Activated naive CD8-positive, alpha-beta T cell (primary cell): ENCODE data around the gene MXD1.
A peak's percentile ranks its signal among the peaks of the same experiment; 100 is the strongest.
"Not testable (repeated sequence)": the region's sequence is repeated elsewhere in the genome, so short reads cannot be mapped to it uniquely, and the experiment has no call there.

Source experiments
- H3K27ac Mint-ChIP-seq: one replicate; pipeline ENCODE4 v1.8.0; 2021; ENCODE audit warnings: mixed read lengths
- H3K27me3 Mint-ChIP-seq: one replicate; pipeline ENCODE4 v1.8.0; 2021; ENCODE audit warnings: mixed read lengths
- H3K36me3 Mint-ChIP-seq: one replicate; pipeline ENCODE4 v1.8.0; 2021; ENCODE audit warnings: mixed read lengths
- H3K4me1 Mint-ChIP-seq: one replicate; pipeline ENCODE4 v1.8.0; 2021; ENCODE audit warnings: low read depth, mixed read lengths
- H3K4me3 Mint-ChIP-seq: one replicate; pipeline ENCODE4 v1.8.0; 2021; ENCODE audit warnings: mild to moderate bottlenecking, mixed read lengths
- H3K9me3 Mint-ChIP-seq: one replicate; pipeline ENCODE4 v1.8.0; 2021; ENCODE audit warnings: low read depth, mixed read lengths

Gene MXD1

GRCh38 chr2:69943843-69944525, 29.1 kb downstream of the MXD1 start:
- Mint-ChIP-seq H3K36me3 (peaks cover 10% of the 10 kb centered on the region), H3K27me3 (no peaks in the 10 kb centered on the region), H3K4me3 (no peak overlapping the region), H3K9me3 (no peaks in the 10 kb centered on the region), H3K27ac (no peak overlapping the region), H3K4me1 (peaks cover 32% of the 10 kb centered on the region)

- Mint-ChIP-seq H3K36me3 (peaks cover 10% of the 10 kb centered on the region), H3K9me3 (no peaks in the 10 kb centered on the region), H3K4me1 (peaks cover 33% of the 10 kb centered on the region), H3K27ac (no peak overlapping the region), H3K4me3 (no peak overlapping the region), H3K27me3 (no peaks in the 10 kb centered on the region)
Measured at GRCh38 chr2:69944756-69945155, 29.8 kb downstream of the MXD1 start.

- Mint-ChIP-seq H3K4me3 (no peak overlapping the region), H3K9me3 (no peaks in the 10 kb centered on the region), H3K27ac (peak overlapping the region; percentile 28), H3K36me3 (peaks cover 10% of the 10 kb centered on the region), H3K4me1 (peaks cover 33% of the 10 kb centered on the region), H3K27me3 (no peaks in the 10 kb centered on the region)
Measured at GRCh38 chr2:69945441-69945840, 30.5 kb downstream of the MXD1 start.

- H3K27ac Mint-ChIP-seq, result no peak overlapping the region
- no peaks in the 10 kb centered on the region for H3K27me3 Mint-ChIP-seq
- peaks cover 7% of the 10 kb centered on the region for H3K36me3 Mint-ChIP-seq
- no peaks in the 10 kb centered on the region for H3K9me3 Mint-ChIP-seq
- peaks cover 33% of the 10 kb centered on the region for H3K4me1 Mint-ChIP-seq
- H3K4me3 Mint-ChIP-seq, result no peak overlapping the region
Measured at GRCh38 chr2:69945941-69946340, 31.0 kb downstream of the MXD1 start.

GRCh38 chr2:69946351-69947324, 31.7 kb downstream of the MXD1 start:
- Mint-ChIP-seq H3K4me3 (peak overlapping the region; percentile 36), H3K4me1 (peaks cover 33% of the 10 kb centered on the region), H3K36me3 (peaks cover 7% of the 10 kb centered on the region), H3K27ac (peak overlapping the region; percentile 74), H3K27me3 (no peaks in the 10 kb centered on the region), H3K9me3 (no peaks in the 10 kb centered on the region)

- Mint-ChIP-seq H3K9me3 (no peaks in the 10 kb centered on the region), H3K27me3 (no peaks in the 10 kb centered on the region), H3K36me3 (peaks cover 7% of the 10 kb centered on the region), H3K27ac (no peak overlapping the region), H3K4me3 (no peak overlapping the region), H3K4me1 (peaks cover 33% of the 10 kb centered on the region)
Measured at GRCh38 chr2:69947325-69947931, 32.5 kb downstream of the MXD1 start.

GRCh38 chr2:69948032-69948962, 33.4 kb downstream of the MXD1 start:
- Mint-ChIP-seq H3K4me1 (peaks cover 30% of the 10 kb centered on the region), H3K27ac (no peak overlapping the region), H3K27me3 (no peaks in the 10 kb centered on the region), H3K36me3 (peaks cover 5% of the 10 kb centered on the region), H3K9me3 (no peaks in the 10 kb centered on the region), H3K4me3 (no peak overlapping the region)

- H3K4me1 Mint-ChIP-seq, result peaks cover 30% of the 10 kb centered on the region
- no peaks in the 10 kb centered on the region for H3K27me3 Mint-ChIP-seq
- H3K27ac Mint-ChIP-seq, result no peak overlapping the region
- peaks cover 4% of the 10 kb centered on the region for H3K36me3 Mint-ChIP-seq
- H3K4me3 Mint-ChIP-seq, result no peak overlapping the region
- no peaks in the 10 kb centered on the region for H3K9me3 Mint-ChIP-seq
Measured at GRCh38 chr2:69948963-69949645, 34.2 kb downstream of the MXD1 start.

GRCh38 chr2:69950241-69950640, 35.3 kb downstream of the MXD1 start:
- H3K36me3 Mint-ChIP-seq, result no peaks in the 10 kb centered on the region
- H3K27ac Mint-ChIP-seq, result no peak overlapping the region
- H3K9me3 Mint-ChIP-seq, result no peaks in the 10 kb centered on the region
- no peaks in the 10 kb centered on the region for H3K27me3 Mint-ChIP-seq
- H3K4me3 Mint-ChIP-seq, result no peak overlapping the region
- H3K4me1 Mint-ChIP-seq, result peaks cover 26% of the 10 kb centered on the region

- not testable (repeated sequence) for H3K27me3 Mint-ChIP-seq, H3K36me3 Mint-ChIP-seq, H3K4me3 Mint-ChIP-seq, H3K9me3 Mint-ChIP-seq, H3K27ac Mint-ChIP-seq
- peaks cover 22% of the 10 kb centered on the region for H3K4me1 Mint-ChIP-seq
Measured at GRCh38 chr2:69950671-69951070, 35.8 kb downstream of the MXD1 start.

GRCh38 chr2:69952336-69953115, 37.6 kb downstream of the MXD1 start:
- Mint-ChIP-seq H3K27me3 (no peaks in the 10 kb centered on the region), H3K36me3 (no peaks in the 10 kb centered on the region), H3K27ac (no peak overlapping the region), H3K4me1 (peaks cover 4% of the 10 kb centered on the region), H3K4me3 (no peak overlapping the region), H3K9me3 (no peaks in the 10 kb centered on the region)

- Mint-ChIP-seq H3K4me3 (no peak overlapping the region), H3K36me3 (no peaks in the 10 kb centered on the region), H3K27me3 (no peaks in the 10 kb centered on the region), H3K27ac (no peak overlapping the region), H3K4me1 (peaks cover under 1% of the 10 kb centered on the region), H3K9me3 (no peaks in the 10 kb centered on the region)
Measured at GRCh38 chr2:69954084-69954483, 39.2 kb downstream of the MXD1 start.

GRCh38 chr2:69955029-69955428, 40.1 kb downstream of the MXD1 start:
- H3K27me3 Mint-ChIP-seq, result no peaks in the 10 kb centered on the region
- no peaks in the 10 kb centered on the region for H3K36me3 Mint-ChIP-seq
- H3K4me1 Mint-ChIP-seq, result no peaks in the 10 kb centered on the region
- no peak overlapping the region for H3K4me3 Mint-ChIP-seq
- no peak overlapping the region for H3K27ac Mint-ChIP-seq
- H3K9me3 Mint-ChIP-seq, result no peaks in the 10 kb centered on the region
